BLaER1 (cell line): ENCODE results near the gene PRSS38.

Experiments
- H3K27ac ChIP-seq: shearing (Covaris generic); formaldehyde crosslinking; 2 replicates; pipeline ENCODE4 v1.8.1; 2022
- H3K27me3 ChIP-seq: shearing (Covaris generic); formaldehyde crosslinking; 2 replicates; pipeline ENCODE4 v1.8.1; 2022
- H3K36me3 ChIP-seq: shearing (Covaris generic); formaldehyde crosslinking; 2 replicates; pipeline ENCODE4 v1.8.1; 2022
- H3K4me1 ChIP-seq: shearing (Covaris generic); formaldehyde crosslinking; 2 replicates; pipeline ENCODE4 v1.8.1; 2022
- H3K4me2 ChIP-seq: shearing (Covaris generic); formaldehyde crosslinking; 2 replicates; pipeline ENCODE4 v1.8.1; 2022
- H3K4me3 ChIP-seq: shearing (Covaris generic); formaldehyde crosslinking; 2 replicates; pipeline ENCODE4 v1.8.1; 2022
- H3K9ac ChIP-seq: shearing (Covaris generic); formaldehyde crosslinking; 2 replicates; pipeline ENCODE4 v1.8.1; 2022
- H3K9me3 ChIP-seq: shearing (Covaris generic); formaldehyde crosslinking; 2 replicates; pipeline ENCODE4 v1.8.1; 2022
- H4K20me1 ChIP-seq: shearing (Covaris generic); formaldehyde crosslinking; 2 replicates; pipeline ENCODE4 v1.8.1; 2022
- Cebpa-rat ChIP-seq: shearing (Covaris generic); IDR thresholded peaks from 2 replicates; pipeline ENCODE4 v1.8.1; 2022

Gene PRSS38

DNA sequence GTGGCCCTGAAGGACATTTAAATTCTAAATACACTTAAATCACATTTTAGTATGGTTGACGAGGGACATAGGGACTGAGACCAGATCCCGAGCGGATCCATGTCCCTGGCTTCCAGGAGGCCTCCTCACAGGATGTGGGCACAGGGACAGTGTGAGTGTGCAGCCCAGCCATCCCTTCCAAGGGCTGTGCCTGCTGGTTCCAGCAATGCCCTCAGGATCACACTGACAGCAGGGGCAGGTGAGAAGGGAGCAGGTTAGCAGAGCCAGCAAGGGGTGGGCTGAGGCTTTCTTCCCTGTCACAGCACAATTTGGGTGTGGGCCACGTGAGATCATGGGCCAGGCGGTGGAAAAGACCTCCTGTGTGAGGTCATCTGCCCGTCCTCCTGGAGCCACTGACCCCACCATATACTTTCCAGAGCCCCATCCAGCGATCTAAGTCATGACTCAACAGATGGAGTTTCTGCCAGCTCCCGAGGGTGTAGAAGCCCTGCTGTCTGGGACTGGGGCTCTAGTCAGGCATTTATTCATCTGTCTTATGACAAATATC, 37.0 kb upstream of the PRSS38 start:
- no peak for TF ChIP-seq Cebpa-rat
- Histone ChIP-seq H3K4me3 (no peak overlapping the region), H3K36me3 (peaks cover 77% of the 10 kb centered on the region), H3K27me3 (no peaks in the 10 kb centered on the region), H3K4me2 (no peak overlapping the region), H3K9ac (no peak overlapping the region), H3K27ac (no peak overlapping the region), H3K4me1 (peaks cover 5% of the 10 kb centered on the region), H3K9me3 (no peaks in the 10 kb centered on the region), H4K20me1 (peaks cover 56% of the 10 kb centered on the region)

- no peak overlapping the region for H3K9ac ChIP-seq
- no peak overlapping the region for H3K27ac ChIP-seq
- H4K20me1 ChIP-seq, result peaks cover 51% of the 10 kb centered on the region
- TF ChIP-seq Cebpa-rat, result no peak
- peaks cover 72% of the 10 kb centered on the region for H3K36me3 ChIP-seq
- peaks cover 1% of the 10 kb centered on the region for H3K4me1 ChIP-seq
- H3K4me3 ChIP-seq, result no peak overlapping the region
- H3K4me2 ChIP-seq, result no peak overlapping the region
- no peaks in the 10 kb centered on the region for H3K9me3 ChIP-seq
- H3K27me3 ChIP-seq, result no peaks in the 10 kb centered on the region
Observed at GRCh38 chr1:227779021-227779441, 36.4 kb upstream of the PRSS38 start.

- no peaks in the 10 kb centered on the region for H3K4me1 ChIP-seq
- H3K36me3 ChIP-seq, result peaks cover 67% of the 10 kb centered on the region
- H3K27me3 ChIP-seq, result no peaks in the 10 kb centered on the region
- no peak for TF ChIP-seq Cebpa-rat
- H3K4me2 ChIP-seq, result no peak overlapping the region
- peaks cover 44% of the 10 kb centered on the region for H4K20me1 ChIP-seq
- no peak overlapping the region for H3K4me3 ChIP-seq
- no peak overlapping the region for H3K9ac ChIP-seq
- H3K9me3 ChIP-seq, result no peaks in the 10 kb centered on the region
- H3K27ac ChIP-seq, result no peak overlapping the region
Observed at GRCh38 chr1:227779685-227780084, 35.8 kb upstream of the PRSS38 start.

DNA sequence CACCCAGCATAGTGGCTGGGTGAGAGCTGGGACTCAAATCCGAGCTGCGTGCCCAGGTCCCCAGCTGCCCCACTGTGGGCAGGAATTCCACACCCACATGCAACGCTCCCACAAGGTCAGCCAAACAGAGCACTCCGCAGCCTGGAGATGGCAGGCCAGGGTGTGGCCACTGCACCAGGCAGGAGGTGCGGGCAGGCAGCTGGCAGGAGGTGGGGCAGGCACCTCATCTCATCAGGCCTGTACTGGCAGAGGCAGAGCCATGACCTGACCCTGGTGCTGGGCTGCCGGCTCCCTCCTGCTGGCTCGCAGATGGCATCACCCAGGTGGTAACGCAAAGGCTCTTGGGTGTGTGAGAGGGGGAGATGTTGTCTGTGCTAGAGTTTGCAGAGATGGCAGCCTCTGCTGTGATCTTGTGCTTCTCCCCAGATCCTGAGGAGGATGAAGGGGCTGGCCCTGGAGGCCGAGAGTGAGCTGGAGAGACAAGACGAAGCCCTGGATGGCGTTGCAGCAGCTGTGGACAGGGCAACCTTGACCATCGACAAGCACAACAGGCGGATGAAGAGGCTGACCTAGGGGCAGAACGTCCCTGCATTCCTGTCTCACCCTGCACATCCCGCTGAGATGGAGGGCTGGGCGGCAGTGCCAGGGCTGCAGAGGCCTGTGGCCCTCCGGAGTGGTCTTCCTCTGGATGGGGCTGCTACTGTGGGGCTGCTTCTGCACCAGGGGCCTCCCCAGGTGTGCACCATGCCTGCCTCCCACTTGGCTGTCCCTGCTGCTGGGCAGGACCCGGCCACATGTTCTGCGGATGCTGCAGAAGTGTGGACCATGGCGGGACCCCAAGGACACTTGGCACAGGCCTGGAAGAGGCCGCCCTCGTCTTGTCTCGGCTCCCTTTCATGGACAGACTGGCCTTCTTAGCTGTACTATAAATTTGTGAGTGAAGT, 35.1 kb upstream of the PRSS38 start:
- H3K4me2 ChIP-seq, result no peak overlapping the region
- H3K9ac ChIP-seq, result no peak overlapping the region
- H3K27me3 ChIP-seq, result no peaks in the 10 kb centered on the region
- no peaks in the 10 kb centered on the region for H3K4me1 ChIP-seq
- no peak for TF ChIP-seq Cebpa-rat
- no peak overlapping the region for H3K27ac ChIP-seq
- no peak overlapping the region for H3K4me3 ChIP-seq
- peaks cover 45% of the 10 kb centered on the region; the same call in 1 of the 2 replicates for H4K20me1 ChIP-seq
- H3K36me3 ChIP-seq, result peaks cover 64% of the 10 kb centered on the region
- no peaks in the 10 kb centered on the region for H3K9me3 ChIP-seq

DNA sequence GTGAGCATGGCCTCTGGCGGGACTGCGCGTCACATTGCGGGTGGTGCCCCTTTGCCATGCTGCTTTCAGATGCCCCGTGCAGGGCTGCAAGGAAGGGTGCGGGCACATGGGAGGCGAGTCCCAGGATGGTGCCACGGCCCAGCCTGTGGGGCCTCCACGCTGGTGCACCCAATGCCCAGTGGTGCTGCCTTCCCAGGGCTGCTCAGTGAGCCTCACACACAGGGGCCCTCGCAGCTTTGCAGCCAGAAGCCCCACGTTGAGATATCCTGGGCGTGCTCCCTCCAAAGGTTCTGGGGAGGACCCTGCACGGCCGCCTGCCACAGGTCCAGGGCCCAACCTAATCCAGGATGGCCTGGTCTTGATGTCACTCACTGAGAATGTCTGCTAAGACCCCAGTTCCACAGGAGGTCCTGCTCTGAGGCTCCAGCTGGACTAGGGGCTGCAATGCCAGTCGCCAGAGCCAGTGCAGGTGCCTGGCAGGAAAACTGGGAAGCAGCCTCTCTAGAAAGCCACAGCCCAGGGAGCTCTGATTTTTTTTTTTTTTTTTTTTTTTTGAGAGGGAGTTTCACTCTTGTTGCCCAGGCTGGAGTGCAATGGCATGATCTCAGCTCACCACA, 34.1 kb upstream of the PRSS38 start:
- peaks cover 54% of the 10 kb centered on the region for H3K36me3 ChIP-seq
- H3K4me3 ChIP-seq, result no peak overlapping the region

GRCh38 chr1:227782226-227782625, 33.2 kb upstream of the PRSS38 start:
- Histone ChIP-seq H3K4me2 (no peak overlapping the region), H3K27me3 (peaks cover 13% of the 10 kb centered on the region), H3K36me3 (peaks cover 48% of the 10 kb centered on the region), H3K4me3 (no peak overlapping the region), H3K9ac (no peak overlapping the region), H3K4me1 (peaks cover 6% of the 10 kb centered on the region), H3K27ac (no peak overlapping the region), H4K20me1 (peaks cover 61% of the 10 kb centered on the region), H3K9me3 (no peaks in the 10 kb centered on the region)
- no peak for TF ChIP-seq Cebpa-rat

More for the DNA sequence above, 34.1 kb upstream of the PRSS38 start:
- no peaks in the 10 kb centered on the region for H3K4me1 ChIP-seq
- no peak overlapping the region for H3K27ac ChIP-seq
- H3K9me3 ChIP-seq, result no peaks in the 10 kb centered on the region
- peaks cover 5% of the 10 kb centered on the region for H3K27me3 ChIP-seq
- no peak overlapping the region for H3K9ac ChIP-seq
- peaks cover 55% of the 10 kb centered on the region for H4K20me1 ChIP-seq
- no peak overlapping the region for H3K4me2 ChIP-seq
- no peak for TF ChIP-seq Cebpa-rat

DNA sequence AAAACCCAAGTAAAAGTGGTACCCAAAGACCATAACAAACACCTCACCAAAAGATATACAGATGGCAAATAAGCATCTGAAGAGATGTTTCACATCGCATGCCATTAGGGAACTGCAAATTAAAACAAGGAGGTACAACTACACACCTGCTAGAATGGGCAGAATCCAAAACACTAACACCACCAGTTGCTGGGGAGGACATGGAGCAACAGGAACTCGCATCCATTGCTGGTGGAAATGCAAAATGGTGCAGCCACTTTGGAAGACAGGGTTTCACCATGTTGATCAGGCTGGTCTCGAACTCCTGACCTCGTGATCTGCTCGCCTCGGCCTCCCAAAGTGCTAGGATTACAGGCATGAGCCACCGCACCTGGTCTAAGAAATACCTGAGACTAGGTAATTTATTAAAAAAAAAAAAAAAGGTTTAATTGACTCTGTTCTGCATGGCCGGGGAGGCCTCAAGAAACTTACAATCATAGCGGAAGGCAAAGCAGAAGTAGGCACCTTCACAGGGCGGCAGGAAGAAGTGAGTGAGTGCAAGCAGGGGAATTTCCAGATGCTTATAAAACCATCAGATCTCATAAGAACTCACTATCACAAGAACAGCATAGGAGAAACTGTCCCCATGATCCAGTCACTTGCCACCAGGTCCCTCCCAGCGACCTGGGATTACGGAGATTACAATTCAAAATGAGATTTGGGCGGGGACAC, 30.2 kb upstream of the PRSS38 start:
- no peak for TF ChIP-seq Cebpa-rat
- Histone ChIP-seq H3K27ac (no peak overlapping the region), H3K9me3 (no peaks in the 10 kb centered on the region), H3K27me3 (peaks cover 19% of the 10 kb centered on the region), H4K20me1 (peaks cover 42% of the 10 kb centered on the region), H3K36me3 (peaks cover 20% of the 10 kb centered on the region), H3K4me3 (no peak overlapping the region), H3K4me2 (no peak overlapping the region), H3K9ac (no peak overlapping the region), H3K4me1 (peaks cover 19% of the 10 kb centered on the region)

DNA sequence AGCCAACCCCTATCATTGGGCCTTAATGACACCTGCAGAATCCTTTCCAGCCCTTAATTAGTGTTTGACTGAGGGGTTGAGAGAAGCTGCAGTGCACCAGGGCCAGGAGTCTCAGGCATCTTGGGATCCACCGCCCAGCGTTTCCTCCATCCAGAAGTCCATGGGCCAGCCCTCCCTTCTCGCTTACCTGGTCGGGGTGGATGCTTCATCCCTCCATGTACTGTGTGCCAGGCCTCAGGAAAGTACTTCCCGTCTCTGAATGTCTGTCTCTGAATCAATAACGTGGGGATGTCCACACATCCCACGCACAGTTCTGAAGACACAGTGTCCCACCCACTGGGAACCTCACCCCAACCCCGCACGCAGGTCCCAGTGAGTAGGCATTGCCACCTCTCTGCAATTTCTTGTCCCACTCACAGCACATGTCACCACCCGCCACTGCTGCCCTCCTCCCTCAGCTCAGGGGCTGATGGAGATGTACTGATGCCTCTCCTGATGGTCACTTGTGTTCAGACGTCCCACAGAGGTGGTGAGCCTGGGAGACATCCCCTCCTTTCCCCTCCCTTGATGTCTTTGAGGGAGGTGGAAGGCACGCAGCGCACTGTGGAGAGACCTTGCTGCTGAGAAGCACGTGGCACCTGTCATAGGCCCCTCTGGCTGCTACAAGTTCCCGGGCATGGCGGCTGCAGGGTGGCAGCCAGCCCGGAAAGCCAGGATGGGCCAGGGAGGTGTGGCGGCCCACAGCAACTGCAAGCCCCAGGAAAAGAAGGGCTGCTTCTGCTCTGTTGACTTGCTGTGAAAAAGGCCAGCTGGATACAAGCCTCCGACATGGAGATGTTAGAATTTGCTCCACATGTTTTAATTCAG, 29.4 kb upstream of the PRSS38 start:
- peaks cover 19% of the 10 kb centered on the region for H3K27me3 ChIP-seq
- no peak overlapping the region for H3K27ac ChIP-seq
- H3K4me2 ChIP-seq, result no peak overlapping the region
- no peaks in the 10 kb centered on the region for H3K9me3 ChIP-seq
- no peak overlapping the region for H3K9ac ChIP-seq
- peaks cover 35% of the 10 kb centered on the region for H4K20me1 ChIP-seq
- peaks cover 12% of the 10 kb centered on the region for H3K36me3 ChIP-seq
- no peak overlapping the region for H3K4me3 ChIP-seq
- H3K4me1 ChIP-seq, result peaks cover 19% of the 10 kb centered on the region
- TF ChIP-seq Cebpa-rat, result no peak
